Suppressor macrophage treated with lipopolysaccharide for 4 hours (primary cell): ENCODE data around the gene LILRB2.
"Not testable (repeated sequence)": the region's sequence is repeated elsewhere in the genome, so short reads cannot be mapped to it uniquely, and the experiment has no call there.

ENCODE experiments used
- DNase-seq: peaks from one replicate; pipeline ENCODE4 v3.0.0-alpha.2; 2020

Gene LILRB2

DNA sequence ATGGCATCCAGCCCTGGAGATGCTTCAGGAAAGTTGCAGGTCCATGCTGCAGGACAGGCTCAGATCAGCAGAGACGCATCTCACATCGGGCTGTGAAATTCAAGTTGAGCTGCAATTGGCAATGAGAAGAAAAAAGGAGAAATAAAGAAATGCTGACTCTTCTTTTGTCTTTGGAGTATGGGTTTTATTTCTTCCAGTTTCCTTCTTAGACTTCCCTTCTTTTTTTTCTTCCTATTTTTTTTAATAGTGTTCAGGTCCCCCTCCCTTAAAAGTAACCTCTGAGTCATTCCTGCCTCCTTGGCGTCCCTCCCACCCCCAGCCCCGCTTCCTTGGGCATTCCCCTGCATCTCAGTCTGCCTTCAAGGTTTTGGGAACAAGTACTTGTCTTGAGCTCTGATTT is 9.3 kb downstream of the LILRB2 start:
- peak; percentile 93 for DNase-seq

DNA sequence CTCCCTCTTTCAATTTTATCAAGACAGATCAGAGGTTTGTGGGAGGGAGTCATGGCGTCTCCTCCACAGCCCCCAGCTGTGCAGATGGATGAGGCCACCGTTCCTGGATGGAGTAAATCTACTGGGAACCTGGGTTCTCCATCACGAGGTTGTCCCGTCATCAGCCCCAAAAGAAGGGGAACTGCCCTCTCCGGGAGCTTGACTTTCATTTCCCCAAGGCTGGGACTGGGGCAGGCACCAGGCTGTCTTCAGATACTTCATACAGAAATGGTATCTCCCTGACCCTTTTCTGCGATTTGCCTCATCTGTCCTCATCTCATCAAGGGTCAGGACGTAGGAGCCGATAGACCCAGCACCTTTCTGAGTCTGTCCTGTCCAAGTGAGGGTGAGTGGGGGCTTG is 9.8 kb downstream of the LILRB2 start:
- peak; percentile 97 for DNase-seq

DNA sequence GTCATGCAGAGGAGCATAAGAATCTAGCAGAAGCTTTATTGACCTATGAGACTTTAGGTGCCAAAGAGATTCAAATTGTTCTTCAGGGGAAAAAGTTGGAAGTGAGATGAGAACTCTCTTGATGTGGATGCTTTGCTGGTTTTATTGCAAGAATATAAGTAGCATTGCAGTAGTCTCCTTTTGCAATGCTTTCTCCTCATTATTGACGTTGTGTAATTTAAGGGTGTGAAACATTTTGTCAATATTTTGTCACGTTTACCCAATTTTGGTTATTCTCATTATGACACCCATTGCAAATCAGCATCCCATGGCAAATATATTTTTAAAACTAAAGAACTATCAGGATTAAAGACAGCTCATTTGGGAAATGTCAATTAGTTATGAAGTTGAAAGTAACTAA is 12.0 kb downstream of the LILRB2 start:
- peak; percentile 76 for DNase-seq

DNA sequence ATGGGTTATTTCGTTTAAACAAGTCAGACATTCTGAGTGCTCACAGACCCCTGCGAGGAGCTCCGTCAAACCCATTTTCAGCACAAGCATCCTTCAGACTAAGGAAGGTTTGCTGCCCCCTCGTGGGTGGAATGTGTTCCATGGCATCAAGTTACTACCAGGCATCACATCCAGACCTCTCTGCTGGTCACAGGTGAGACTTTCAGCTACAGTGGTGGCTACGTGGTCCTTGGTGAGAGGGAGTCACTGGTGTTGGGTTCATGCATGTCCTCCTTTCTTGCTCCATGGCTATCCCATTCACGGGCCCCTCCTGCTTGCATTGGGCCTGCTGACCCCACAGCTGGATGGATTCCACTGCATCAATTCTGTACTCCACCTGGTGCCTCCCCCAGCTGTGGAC is 14.8 kb downstream of the LILRB2 start:
- peak; percentile 86 for DNase-seq

DNA sequence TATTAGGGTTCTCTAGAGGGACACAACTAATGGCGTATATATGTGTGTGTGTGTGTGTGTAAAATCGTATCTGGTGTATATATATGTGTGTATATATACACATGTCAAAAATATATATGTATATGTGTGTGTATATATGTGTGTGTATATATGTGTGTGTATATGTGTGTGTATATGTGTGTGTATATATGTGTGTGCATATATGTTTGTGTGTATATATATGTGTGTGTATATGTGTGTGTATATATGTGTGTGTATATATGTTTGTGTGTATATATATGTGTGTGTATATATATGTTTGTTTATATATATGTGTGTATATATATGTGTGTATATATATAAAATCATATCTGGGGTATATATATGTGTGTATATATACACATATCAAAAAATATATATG is 18.4 kb downstream of the LILRB2 start:
- DNase-seq, result no peak

DNA sequence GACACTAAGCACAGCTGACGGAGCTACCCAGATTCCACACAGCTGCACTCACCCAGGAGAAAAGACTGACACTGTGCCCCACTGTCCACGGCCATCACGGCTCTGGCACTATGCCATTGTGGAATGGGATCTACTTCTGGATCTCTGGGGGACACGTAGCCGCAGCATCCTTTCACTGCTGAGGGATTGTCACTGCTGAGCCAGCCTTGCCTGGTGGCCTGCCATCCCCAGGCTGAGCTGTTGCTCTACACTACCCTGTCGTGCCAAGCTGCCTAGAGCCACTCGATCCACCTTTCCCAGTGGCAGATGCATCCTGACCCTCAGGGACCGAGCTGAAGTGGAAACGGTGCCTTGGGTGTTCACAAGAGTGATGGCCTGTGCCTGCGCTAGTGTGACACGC is 18.8 kb downstream of the LILRB2 start:
- no peak for DNase-seq

DNA sequence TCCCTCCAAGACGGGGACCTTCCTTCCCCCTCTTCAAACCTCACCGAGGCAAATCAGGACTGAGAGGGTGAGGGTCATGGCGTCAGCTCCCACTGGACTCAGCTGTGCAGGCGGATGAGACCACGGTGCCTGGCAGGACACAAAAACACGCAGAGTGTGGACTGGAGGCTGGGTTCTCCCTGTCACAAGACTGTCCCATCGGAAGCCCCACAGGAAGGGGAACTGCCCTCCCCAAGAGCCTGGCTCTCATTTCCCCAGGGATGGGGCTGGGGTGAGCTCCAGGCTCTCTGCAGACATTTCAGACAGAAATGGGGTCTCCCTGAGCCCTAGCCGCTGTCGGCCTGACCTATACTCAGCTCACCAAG is 23.8 kb downstream of the LILRB2 start, which contains the start of gene LILRB5:
LILRB5 (minus strand) TSS at position 158 of the 365 bp plus-strand sequence; CDS start at position 78, 80 bp downstream.
- peak; percentile 43 for DNase-seq

DNA sequence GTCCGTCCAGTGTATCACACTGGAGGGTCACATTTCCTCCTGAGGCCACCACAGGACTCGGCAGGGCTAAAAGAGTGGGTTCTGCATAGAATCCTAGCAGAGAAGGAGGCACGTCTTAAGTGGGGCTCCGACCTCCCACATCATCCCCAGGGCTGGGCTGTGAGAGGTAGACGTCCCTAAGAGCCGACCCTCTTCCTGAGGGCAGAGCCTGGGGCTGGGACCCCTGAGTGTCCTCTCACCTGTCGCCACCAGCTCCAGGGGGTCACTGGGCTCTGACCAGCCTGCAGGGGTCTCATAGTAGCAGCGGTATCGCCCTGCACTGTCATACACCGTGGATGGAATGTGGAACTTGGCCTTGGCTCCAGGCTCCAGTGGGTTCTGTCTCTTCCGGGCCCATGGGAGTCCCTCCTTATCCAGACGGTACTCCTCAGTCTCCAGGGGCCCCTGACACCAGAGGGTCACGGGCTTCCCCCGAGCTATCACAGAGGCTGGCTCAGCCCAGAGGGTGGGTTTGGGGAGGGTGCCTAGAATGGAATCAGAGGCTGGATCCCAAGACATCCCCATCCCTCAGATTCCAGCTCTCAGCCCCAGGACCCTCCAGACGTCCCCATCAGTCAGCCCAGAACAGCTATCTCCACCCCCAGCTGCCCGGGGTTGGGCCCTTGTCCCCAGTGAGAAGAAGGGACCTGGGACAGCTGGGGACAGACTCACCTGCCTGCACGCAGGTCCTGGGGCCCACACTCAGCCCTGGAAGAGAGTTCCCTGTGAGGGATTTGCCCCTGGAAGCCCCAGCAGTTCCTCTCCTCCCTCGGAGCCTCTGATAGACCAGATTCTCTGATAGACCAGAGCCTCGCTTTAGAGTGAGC is 24.4 kb downstream of the LILRB2 start:
- DNase-seq, result no peak

DNA sequence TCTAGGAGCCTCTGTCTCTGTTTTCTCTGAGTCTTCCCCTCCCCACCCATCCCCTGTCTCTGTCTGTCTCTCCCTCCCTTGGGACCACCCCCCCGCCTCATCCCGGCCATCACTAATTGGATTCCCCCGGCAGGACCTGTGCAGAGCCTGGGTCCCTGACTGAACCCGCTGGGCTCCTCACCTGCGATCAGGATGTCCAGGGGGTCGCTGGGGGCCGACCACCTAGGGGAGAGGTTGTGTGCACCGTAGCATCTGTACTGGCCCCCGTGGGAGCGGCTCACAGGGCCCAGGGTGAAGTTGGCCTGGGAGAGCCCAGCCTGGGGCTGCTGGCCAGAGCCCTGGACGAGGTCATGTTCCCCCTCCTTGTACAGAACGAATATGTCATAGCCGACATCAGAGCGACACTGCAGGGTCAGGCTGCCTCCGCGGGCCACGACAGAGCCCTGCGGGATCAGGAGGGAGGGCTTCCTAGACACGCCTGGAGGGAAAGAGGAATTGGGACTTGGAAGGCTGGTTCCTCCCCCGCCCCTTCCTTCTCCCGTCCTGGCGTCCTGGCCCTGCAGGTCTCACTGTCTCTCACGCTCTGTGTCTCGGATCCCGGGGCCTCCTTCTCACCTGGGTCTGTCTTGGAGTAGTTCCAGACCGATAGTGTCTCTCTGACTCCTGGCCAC is 25.7 kb downstream of the LILRB2 start:
- DNase-seq, result peak; percentile 47

DNA sequence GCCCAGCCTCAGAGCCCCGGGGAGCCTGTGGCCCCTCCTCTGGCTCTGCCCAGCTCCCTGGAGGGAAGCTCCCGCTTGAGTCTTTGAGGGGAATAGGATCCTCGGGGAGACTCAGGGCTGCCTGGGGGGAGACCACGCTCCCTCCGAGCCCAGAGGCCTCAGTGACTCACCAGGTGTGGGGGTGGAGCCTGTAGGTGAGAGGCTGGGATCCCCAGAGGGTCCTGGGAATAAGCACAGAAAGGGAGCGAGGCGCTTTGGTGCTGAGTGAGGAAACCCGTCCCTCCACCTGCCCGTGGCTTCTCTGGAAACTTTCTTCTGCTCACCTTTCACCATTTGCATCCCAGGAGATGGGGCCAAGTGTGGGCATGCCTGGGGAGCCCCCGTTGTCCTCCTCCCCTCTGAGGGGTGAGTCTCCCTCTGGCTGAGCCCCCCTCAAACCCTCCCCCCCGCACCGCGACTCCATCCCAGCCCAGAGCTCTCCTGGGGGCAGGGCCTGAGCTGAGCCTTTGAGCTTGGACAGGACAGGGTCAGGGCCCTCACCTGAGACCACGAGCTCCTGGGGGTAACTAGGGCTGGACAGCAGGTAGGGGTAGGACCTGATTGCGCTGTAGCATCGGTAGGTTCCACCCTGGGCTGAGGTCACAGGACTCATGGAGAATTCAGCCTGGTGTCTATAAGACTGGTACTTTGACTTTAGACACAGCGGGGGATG is 26.6 kb downstream of the LILRB2 start:
- no peak for DNase-seq

DNA sequence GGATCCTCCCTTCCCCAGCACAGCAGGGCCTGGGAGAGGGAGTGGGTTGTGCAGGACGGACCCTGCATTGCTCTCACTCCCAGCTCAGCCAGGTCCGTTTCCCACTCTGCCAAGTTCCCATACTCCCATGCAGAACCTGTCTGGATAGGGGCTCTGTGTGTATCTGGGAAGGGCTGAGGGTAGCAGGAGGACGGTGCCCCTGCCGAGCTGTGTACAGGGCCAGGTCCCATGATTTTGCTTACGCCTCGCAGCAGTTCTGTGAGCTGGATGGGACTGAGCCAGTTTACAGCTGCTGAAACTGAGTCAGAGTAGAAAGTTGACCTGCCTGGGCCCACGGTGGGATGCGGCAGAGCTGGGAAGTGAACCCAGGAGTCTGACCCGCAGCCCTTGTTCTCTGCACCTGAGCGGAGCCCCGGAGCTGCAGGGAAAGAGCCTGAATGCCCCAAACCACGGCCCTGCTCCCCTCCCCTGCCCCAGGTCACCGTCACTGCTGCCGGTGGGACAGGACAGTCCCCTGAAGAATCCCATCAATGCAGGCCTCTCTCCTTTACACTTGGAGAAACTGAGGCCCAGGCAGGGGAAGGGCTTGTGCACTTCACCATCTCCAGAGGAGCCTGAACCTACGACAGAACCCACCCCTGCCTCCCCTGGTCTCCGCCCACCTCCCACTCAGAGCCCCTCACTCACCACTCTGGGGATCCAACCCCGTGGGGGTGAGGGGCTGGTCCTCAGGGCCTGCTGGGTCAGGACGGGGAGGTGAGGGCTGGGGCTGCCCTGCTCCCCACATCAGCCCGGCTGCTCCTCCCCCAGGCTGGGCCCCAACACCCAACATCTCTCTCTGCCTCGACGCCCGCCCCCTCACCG is 27.3 kb downstream of the LILRB2 start:
- no peak for DNase-seq

DNA sequence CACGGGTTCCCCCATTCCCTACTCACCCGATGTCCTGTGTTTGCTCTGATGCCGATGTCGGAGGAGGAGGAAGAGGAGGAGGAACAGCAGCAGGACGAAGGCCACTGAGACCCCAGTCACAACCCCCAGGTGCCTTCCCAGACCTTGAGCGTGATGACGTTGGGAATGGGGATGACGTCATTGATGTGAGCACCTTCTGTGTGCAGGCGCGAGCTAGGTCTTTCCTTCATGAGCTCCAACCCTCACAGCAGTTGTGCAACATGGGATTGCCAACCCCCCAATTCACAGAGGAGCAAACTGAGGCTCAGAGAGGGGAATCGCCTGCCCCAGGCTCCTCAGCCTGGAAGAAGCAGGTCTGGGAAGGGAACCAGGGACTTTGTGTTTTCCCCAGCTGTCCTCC is 28.1 kb downstream of the LILRB2 start:
- DNase-seq, result no peak

DNA sequence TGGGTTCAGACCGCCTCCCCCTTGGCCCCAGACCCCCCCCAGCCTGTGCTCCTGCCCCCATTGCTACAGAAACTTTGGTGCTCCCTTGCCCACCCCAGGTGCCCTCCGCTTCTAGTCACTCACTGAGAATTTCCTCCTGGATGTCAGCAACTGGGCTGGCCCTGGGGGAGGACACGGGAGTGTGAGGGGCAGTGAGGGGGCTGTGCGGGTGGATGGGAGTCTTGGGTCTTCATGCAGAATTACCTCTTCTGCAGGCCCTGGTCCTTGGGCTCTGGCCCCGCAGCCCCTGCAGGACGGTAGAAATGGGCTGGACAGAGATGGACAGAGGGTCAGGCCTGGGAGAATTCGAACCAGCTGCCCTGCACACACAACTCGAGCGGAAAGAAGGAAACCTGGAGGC is 28.7 kb downstream of the LILRB2 start:
- no peak for DNase-seq

DNA sequence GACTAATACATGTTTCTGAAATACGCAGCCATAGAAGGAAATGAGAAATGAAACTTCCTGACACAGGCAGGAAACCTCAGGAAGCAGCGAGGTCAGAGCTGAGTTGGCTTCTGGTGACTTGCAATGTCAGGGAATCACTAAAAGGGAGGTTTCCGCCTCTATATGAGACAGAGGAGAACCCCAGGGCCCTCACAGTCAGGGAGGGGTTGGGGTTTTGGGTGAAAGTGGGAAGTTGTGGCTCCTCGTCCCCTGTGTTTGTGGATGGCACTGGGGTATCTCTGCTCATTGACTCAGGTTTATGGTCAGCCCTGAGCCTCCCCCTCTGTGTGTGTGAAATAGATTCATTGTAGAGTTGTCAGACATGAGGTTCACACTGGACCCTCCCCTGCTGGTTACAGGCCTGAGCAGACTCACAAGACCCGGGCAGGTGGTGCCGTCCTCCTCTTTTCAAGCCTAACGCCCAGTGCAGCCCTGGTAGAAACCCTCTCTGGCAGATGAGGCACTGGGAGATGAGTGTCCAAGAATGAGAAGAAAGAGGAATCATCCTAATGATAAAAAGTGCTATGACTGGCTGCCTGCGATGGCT is 32.8 kb downstream of the LILRB2 start:
- DNase-seq, result peak; percentile 96

DNA sequence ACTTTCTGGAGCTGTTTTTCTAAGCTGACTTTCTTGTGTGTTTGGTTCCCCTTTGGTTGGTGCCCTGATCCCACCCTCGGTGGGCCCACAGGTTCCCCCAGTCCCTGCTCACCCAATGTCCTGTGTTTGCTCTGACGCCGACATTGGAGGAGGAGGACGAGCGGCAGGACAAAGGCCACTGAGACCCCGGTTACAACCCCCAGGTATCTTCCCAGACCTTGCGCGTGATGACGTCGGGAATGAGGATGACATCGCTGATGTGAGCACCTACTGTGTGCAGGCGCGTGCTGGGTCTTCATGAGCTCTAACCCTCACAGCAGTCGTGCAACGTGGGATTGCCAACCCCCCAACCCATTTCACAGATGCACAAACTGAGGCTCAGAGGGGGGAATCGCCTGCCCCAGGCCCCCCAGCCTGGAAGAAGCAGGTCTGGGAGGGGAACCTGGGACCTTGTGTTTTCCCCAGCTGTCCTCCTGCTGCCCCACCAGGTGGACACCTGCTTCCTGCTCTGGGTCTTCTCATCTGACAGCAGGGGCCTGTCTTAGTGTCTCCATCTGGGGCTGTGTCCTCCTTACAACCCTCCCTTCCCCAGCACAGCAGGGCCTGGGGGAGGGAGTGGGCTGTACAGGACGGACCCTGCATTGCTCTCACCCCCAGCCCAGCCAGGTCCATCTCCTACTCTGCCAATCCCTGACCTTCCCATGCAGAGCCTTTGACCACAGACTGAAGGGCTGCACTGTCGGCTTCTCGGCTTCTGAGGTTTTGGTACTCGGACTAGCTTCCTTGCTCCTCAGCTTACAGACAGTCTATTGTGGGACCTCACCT is 33.6 kb downstream of the LILRB2 start:
- DNase-seq, result no peak

DNA sequence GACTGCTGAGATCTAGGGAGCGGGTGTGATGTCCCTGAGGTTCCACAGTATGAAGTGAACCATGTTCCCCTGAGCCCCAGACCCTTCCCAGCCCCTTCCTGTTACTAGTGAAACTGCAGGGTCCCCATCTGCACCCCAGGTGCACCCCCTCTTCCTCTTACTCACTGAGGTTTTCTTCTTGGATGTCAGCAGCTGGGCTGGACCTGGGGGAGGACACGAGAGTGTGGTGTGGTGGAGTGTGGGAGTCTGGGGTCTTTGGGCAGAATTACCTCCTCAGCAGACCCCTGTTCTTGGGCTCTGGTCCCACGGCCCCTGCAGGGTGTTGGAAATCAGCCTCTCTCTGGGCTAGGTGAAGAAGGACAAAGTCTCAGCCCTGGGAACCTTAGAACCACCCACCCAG is 35.0 kb downstream of the LILRB2 start:
- DNase-seq, result no peak

DNA sequence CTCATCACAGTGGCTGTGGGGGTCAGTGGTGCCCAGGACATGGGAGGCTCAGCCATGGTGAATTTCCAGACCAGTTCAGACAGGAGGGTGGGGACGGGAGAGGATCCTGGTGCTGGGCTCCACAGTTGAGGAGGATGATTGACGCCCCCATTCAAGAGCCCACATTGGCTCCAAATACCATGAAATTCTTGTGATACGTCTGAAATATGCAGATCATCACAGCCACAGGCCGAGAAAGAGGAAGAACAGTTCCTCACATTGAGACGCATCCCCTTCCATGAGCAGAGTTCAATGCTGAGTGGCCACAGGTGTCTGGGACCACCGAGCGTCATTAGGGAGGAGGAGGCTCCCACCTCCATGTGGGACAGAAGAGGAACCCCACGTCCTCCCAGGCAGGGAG is 37.1 kb downstream of the LILRB2 start:
- DNase-seq, result peak; percentile 60

DNA sequence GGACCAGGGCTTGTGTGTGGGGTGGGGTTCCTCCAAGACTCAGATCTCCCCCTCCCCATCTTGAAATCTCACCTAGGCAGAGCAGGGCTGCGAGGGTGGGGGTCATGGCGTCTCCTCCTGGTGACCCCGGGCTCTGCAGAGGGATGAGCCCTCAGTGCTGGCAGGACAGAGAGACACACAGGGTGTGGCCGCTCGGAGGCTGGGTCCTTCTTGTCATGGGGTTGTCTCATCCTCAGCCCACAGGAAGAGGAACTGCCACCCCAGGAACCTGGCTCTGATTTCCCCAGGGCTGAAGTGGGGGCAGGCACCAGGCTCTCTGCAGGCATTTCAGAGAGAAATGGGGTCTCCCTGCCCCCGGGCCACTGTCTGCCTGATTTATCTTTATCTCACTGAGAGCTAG is 38.3 kb downstream of the LILRB2 start, which contains the start of gene LILRA6:
LILRA6 (minus strand) TSS at position 145 of the 400 bp plus-strand sequence.
- DNase-seq, result peak; percentile 55

DNA sequence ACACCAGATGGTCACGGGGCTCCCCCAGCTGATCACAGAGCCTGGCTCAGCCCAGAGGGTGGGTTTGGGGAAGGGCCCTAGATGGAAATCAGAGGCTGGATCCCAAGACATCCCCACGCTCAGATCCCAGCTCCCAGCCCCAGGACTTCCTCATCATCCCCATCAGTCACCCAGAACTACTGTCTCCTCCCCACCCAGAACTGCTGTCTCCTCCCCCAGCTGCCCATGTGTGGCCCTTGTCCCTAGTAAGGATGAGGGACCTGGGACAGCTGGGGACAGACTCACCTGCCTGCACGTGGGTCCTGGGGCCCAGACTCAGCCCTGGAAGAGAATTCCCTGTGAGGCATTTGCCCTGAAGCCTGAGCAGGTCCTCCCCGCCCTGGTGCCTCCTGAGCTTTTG is 38.7 kb downstream of the LILRB2 start:
- DNase-seq, result peak; percentile 54

DNA sequence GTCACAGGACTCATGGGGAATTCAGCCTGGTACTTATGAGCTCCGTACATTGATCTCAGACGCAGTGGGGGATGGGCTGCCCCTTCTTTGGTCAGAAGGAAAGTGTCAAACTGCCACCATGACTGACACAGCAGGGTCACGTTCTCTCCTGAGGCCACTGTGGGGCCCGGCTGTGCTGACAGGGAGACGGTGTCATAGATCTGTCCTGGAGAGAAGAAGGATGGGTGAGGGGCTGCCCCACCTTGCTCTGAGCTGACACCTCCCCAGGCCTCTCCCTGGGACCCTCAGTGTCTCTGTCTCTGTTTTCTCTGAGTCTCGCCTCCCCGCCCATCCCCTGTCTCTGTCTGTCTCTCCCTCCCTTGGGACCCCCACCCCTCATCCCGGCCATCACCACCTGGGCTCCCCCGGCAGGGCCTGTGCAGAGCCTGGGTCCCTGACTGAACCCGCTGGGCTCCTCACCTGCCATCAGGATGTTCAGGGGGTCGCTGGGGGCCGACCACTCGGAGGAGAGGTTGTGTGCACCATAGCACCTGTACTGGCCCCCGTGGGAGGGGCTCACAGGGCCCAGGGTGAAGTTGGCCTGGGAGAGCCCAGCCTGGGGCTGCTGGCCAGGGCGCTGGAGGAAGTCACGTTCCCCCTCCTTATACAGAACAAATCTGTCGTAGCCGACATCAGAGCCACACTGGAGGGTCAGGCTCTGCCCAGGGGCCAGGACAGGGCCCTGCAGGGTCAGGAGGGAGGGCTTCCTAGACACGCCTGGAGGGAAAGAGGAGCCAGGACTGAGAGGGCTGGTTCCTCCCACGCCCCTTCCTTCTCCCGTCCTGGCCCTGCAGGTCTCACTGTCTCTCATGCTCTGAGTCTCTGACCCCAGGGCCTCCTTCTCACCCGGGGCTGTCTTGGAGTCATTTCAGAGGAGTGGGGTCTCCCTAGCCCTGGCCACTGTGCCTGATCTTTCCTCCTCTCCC is 40.3 kb downstream of the LILRB2 start:
- DNase-seq, result not testable (repeated sequence)
